K562 (cell line): Measurements from ENCODE around the gene CDKL1. TPM values are rescaled to one million over a fixed set of nuclear protein-coding genes. Genes with fewer than 3 reads are reported as not detected.

Experiments
- BACH1 ChIP-seq: fragments of 200-800 bp; sonication (Bioruptor generic); IDR thresholded peaks from 2 replicates; pipeline ENCODE4 v1.6.1; 2016; ENCODE audit warnings: missing genetic modification characterization, missing compliant biosample characterization
- CBFA2T2 ChIP-seq: fragments of 450-650 bp; conservative IDR thresholded peaks from 2 replicates; pipeline ENCODE4 v1.6.1; 2017; ENCODE audit warnings: mild to moderate bottlenecking
- CBFA2T3 ChIP-seq: fragments of 450-650 bp; IDR thresholded peaks from 2 replicates; pipeline ENCODE4 v1.6.1; 2017
- CEBPB ChIP-seq: fragments of 450-650 bp; IDR thresholded peaks from 2 replicates; pipeline ENCODE4 v1.6.1; 2016; ENCODE audit warnings: missing genetic modification characterization, missing compliant biosample characterization
- HLTF ChIP-seq: fragments of 450-650 bp; IDR thresholded peaks from 2 replicates; pipeline ENCODE4 v1.6.1; 2016
- HNRNPUL1 ChIP-seq: fragments of 200-400 bp; formaldehyde crosslinking; IDR thresholded peaks from 2 replicates; pipeline ENCODE4 v1.6.1; 2017; ENCODE audit warnings: low read length
- KHSRP ChIP-seq: fragments of 450-650 bp; IDR thresholded peaks from 2 replicates; pipeline ENCODE4 v1.6.1; 2017
- KLF16 ChIP-seq: IDR thresholded peaks from 2 replicates; pipeline ENCODE4 v1.6.1; 2016; ENCODE audit warnings: antibody characterized with exemption
- MAFF ChIP-seq: IDR thresholded peaks from 2 replicates; pipeline ENCODE4 v1.6.1; 2012; ENCODE audit warnings: low read length, improper control_type of control experiment
- MEF2D ChIP-seq: conservative IDR thresholded peaks from 2 replicates; pipeline ENCODE4 v1.6.1; 2016; ENCODE audit warnings: low read depth, missing genetic modification characterization, missing compliant biosample characterization
- MYBL2 ChIP-seq, 2 experiments: fragments of 450-650 bp in 1 of 2; sonication (generic) in 1 of 2; formaldehyde crosslinking in 1 of 2; IDR thresholded peaks; 2 replicates each; pipeline versions ENCODE4 v1.6.1 to v1.8.1; 2017 to 2022; ENCODE audit warnings: borderline replicate concordance in 1 of 2, inconsistent platforms in 1 of 2, low read depth in 1 of 2, mild to moderate bottlenecking in 1 of 2, missing genetic modification reagents in 1 of 2, moderate library complexity in 1 of 2
- NFE2L1 ChIP-seq: fragments of 450-650 bp; IDR thresholded peaks from 2 replicates; pipeline ENCODE4 v1.6.1; 2016; ENCODE audit warnings: missing genetic modification characterization, low read depth, mild to moderate bottlenecking, missing compliant biosample characterization, moderate library complexity, borderline replicate concordance
- PHB2 ChIP-seq: fragments of 450-650 bp; IDR thresholded peaks from 2 replicates; pipeline ENCODE4 v1.6.1; 2017; ENCODE audit warnings: low read depth
- RBM39 ChIP-seq: fragments of 200-400 bp; formaldehyde crosslinking; optimal IDR thresholded peaks from 2 replicates; pipeline ENCODE3; 2018; ENCODE audit warnings: low read depth, low read length
- SLC30A9 ChIP-seq: fragments of 250-450 bp; sonication (Bioruptor Pico); IDR thresholded peaks from 2 replicates; pipeline ENCODE4 v1.8.0; 2022; ENCODE audit warnings: mild to moderate bottlenecking, moderate library complexity
- SMAD1 ChIP-seq: fragments of 150-350 bp; IDR thresholded peaks from 2 replicates; pipeline ENCODE4 v1.6.1; 2014; ENCODE audit warnings: low read length, low read depth; ENCODE audit not compliant: partially characterized antibody
- SMARCE1 ChIP-seq: fragments of 450-650 bp; IDR thresholded peaks from 2 replicates; pipeline ENCODE4 v1.7.1; 2016; ENCODE audit warnings: mild to moderate bottlenecking
- STAG1 ChIP-seq: sonication (generic); formaldehyde crosslinking; IDR thresholded peaks from 2 replicates; pipeline ENCODE4 v1.5.0; 2020; ENCODE audit warnings: missing genetic modification reagents, borderline replicate concordance
- TAF15 ChIP-seq: fragments of 200-400 bp; formaldehyde crosslinking; IDR thresholded peaks from 2 replicates; pipeline ENCODE4 v1.6.1; 2017; ENCODE audit warnings: mild to moderate bottlenecking, low read depth, low read length, moderate library complexity
- TCF3 ChIP-seq: sonication (generic); formaldehyde crosslinking; IDR thresholded peaks from 2 replicates; pipeline ENCODE4 v1.4.0; 2020; ENCODE audit warnings: mild to moderate bottlenecking, missing genetic modification reagents
- U2AF1 ChIP-seq: fragments of 200-400 bp; formaldehyde crosslinking; optimal IDR thresholded peaks from 2 replicates; pipeline ENCODE3; 2017; ENCODE audit warnings: mild to moderate bottlenecking, low read depth, low read length, moderate library complexity
- ZBTB8A ChIP-seq: fragments of 450-650 bp; IDR thresholded peaks from 2 replicates; pipeline ENCODE4 v1.6.1; 2018; ENCODE audit warnings: mild to moderate bottlenecking, moderate library complexity; ENCODE audit not compliant: partially characterized antibody
- ZNF121 ChIP-seq: sonication (generic); formaldehyde crosslinking; conservative IDR thresholded peaks from 2 replicates; pipeline ENCODE4 v1.8.0; 2022; ENCODE audit warnings: missing genetic modification reagents
- ZNF316 ChIP-seq: fragments of 450-650 bp; IDR thresholded peaks from 2 replicates; pipeline ENCODE4 v1.6.1; 2016
- ZNF384 ChIP-seq: IDR thresholded peaks from 2 replicates; pipeline ENCODE4 v1.6.1; 2012; ENCODE audit warnings: low read depth, low read length, improper control_type of control experiment
- ZNF77 ChIP-seq: fragments of 250-450 bp; sonication (Bioruptor Pico); IDR thresholded peaks from 2 replicates; pipeline ENCODE4 v1.5.0; 2020
- ZSCAN29 ChIP-seq: fragments of 450-650 bp; IDR thresholded peaks from 2 replicates; pipeline ENCODE4 v1.6.1; 2017
- polyA plus RNA-seq, 8 experiments: library from polyadenylated mRNA; depleted of rRNA in 4 of 8; stranded (reverse) in 5 of 8; unstranded in 3 of 8; fragments of >200 nt; fragmentation: Nextera tagmentation in 2 of 8; fragmentation: Illumina TruSeq in 1 of 8; extraction: Ambion mirVana in 2 of 8; extraction: Trizol in 1 of 8; gene quantifications; 2 replicates each; pipeline versions ENCODE4 v1.2.1 to v1.2.3, GENCODE V29; 2011 to 2014; ENCODE audit warnings: inconsistent platforms in 1 of 8, missing spikeins in 1 of 8
- total RNA-seq, 7 experiments: library from RNA; depleted of rRNA in 6 of 7; stranded (reverse); fragments of >200 nt in 6 of 7; fragmentation: Illumina TruSeq in 2 of 7; extraction: Trizol in 2 of 7; gene quantifications; 2 replicates each; pipeline versions ENCODE4 v1.2.1 to v1.2.3, GENCODE V29; 2011 to 2021; ENCODE audit warnings: low replicate concordance in 1 of 7
- TF ChIP-seq, protein P1 (sequence below): IDR thresholded peaks from 3 replicates; pipeline ENCODE4 v1.6.1; 2011; ENCODE audit warnings: borderline replicate concordance, mild to moderate bottlenecking, moderate library complexity; ENCODE audit not compliant: insufficient read length; ENCODE audit errors: extremely low read depth
- TF ChIP-seq, protein P2 (sequence below): sonication (generic); formaldehyde crosslinking; IDR thresholded peaks from 2 replicates; pipeline ENCODE4 v1.8.1; 2023; ENCODE audit warnings: mild to moderate bottlenecking, missing genetic modification reagents

Gene CDKL1
- total and polyA plus RNA-seq, 9 of the 15 experiments (the other 6 are each of a cell fraction or from before 2014, with no cell fraction given): 2.3 to 35.0 (median 7.5) TPM

GRCh38 chr14:50303744-50304471, 92.8 kb downstream of the CDKL1 start (continued):
- TF ChIP-seq, protein P1, sequence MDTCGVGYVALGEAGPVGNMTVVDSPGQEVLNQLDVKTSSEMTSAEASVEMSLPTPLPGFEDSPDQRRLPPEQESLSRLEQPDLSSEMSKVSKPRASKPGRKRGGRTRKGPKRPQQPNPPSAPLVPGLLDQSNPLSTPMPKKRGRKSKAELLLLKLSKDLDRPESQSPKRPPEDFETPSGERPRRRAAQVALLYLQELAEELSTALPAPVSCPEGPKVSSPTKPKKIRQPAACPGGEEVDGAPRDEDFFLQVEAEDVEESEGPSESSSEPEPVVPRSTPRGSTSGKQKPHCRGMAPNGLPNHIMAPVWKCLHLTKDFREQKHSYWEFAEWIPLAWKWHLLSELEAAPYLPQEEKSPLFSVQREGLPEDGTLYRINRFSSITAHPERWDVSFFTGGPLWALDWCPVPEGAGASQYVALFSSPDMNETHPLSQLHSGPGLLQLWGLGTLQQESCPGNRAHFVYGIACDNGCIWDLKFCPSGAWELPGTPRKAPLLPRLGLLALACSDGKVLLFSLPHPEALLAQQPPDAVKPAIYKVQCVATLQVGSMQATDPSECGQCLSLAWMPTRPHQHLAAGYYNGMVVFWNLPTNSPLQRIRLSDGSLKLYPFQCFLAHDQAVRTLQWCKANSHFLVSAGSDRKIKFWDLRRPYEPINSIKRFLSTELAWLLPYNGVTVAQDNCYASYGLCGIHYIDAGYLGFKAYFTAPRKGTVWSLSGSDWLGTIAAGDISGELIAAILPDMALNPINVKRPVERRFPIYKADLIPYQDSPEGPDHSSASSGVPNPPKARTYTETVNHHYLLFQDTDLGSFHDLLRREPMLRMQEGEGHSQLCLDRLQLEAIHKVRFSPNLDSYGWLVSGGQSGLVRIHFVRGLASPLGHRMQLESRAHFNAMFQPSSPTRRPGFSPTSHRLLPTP: no peak
- TF ChIP-seq U2AF1: no peak
- no peak for TF ChIP-seq BACH1 (tag)
- TF ChIP-seq TAF15: no peak
- TF ChIP-seq CBFA2T2: peak; percentile 47; the same call in 1 of the 2 replicates
- TF ChIP-seq SMAD1: peak; percentile 52
- TF ChIP-seq NFE2L1 (tag): no peak
- peak; percentile 74 for TF ChIP-seq CBFA2T3
- no peak for TF ChIP-seq RBM39
- no peak for TF ChIP-seq MEF2D (tag)
- TF ChIP-seq SMARCE1: no peak
- no peak for TF ChIP-seq KHSRP
- TF ChIP-seq, protein P2, sequence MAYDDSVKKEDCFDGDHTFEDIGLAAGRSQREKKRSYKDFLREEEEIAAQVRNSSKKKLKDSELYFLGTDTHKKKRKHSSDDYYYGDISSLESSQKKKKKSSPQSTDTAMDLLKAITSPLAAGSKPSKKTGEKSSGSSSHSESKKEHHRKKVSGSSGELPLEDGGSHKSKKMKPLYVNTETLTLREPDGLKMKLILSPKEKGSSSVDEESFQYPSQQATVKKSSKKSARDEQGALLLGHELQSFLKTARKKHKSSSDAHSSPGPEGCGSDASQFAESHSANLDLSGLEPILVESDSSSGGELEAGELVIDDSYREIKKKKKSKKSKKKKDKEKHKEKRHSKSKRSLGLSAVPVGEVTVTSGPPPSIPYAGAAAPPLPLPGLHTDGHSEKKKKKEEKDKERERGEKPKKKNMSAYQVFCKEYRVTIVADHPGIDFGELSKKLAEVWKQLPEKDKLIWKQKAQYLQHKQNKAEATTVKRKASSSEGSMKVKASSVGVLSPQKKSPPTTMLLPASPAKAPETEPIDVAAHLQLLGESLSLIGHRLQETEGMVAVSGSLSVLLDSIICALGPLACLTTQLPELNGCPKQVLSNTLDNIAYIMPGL (CRISPR knock-in tag): no peak
- peak; percentile 21; the same call in 1 of the 2 replicates for TF ChIP-seq MAFF
- no peak for TF ChIP-seq HNRNPUL1
- TF ChIP-seq ZBTB8A: no peak
- TF ChIP-seq ZNF77: no peak
- no peak for TF ChIP-seq ZSCAN29
- peak; percentile 57; the same call in 1 of the 2 replicates for TF ChIP-seq ZNF316
- peak; percentile 98 for TF ChIP-seq CEBPB (tag)
- no peak for TF ChIP-seq PHB2
- TF ChIP-seq ZNF121 (CRISPR knock-in tag): no peak
- TF ChIP-seq HLTF: no peak
- no peak for TF ChIP-seq SLC30A9
- TF ChIP-seq ZNF384: peak; percentile 77
- TF ChIP-seq KLF16: peak; percentile 13; the same call in 1 of the 2 replicates
- TF ChIP-seq STAG1 (CRISPR knock-in tag): no peak
- TF ChIP-seq TCF3 (CRISPR knock-in tag): peak; percentile 83
- TF ChIP-seq MYBL2 (IDR thresholded peaks at IDR 0.05; ENCODE audit: low read depth): no peak
- no peak for TF ChIP-seq MYBL2 (CRISPR knock-in tag; IDR thresholded peaks at IDR 0.05; ENCODE audit: borderline replicate concordance)
